ENCODE results near the gene EPB41L2. TPM values are rescaled to one million over a fixed set of nuclear protein-coding genes. Genes with fewer than 3 reads are reported as not detected.

EPB41L2 gene
- total RNA-seq, 1 experiment from 2014 or later = 91.7 TPM

DNA sequence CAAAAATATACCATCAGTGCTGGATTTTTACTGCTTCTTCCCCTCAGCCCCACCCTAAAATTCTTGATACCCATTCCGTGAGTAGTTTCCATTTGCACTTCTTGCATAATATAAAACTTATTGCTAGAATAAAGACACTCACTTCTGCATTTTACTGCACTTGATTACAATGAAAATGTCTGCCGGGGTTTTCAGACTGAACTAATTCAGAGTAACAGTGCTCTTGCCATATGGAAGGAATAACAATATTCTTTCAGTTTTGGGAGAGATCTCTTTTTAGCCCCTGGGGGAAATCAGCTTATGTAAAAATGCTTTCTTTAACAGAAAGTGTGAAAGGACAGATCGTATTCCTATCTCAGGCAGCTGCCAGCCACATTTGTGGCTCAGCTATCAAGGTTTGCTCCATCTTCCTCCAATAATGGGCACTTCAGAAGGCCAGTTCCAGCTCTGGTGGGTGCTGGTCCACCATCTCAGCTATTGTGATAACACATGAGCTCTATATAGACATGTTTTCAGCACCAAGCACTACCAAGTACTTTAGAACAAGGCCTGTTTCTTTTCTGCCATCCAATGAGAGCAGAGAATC, 226.9 kb downstream of the EPB41L2 start:
- no peaks in the 10 kb centered on the region for H3K27me3 ChIP-seq (replicated peaks; ENCODE audit: control insufficient read depth, insufficient read depth, low read length)
- ChIA-PET POLR2A (no interaction called here), CTCF (no interaction called here)
- intact Hi-C loops (cut with micrococcal nuclease; ENCODE audit: unreplicated experiment) = no loop called here
- no peaks in the 10 kb centered on the region for H3K9me3 Mint-ChIP-seq (ENCODE audit: unreplicated experiment)
- H3K4me1 Mint-ChIP-seq (ENCODE audit: low read depth, unreplicated experiment) = no peaks in the 10 kb centered on the region
- TF ChIP-seq, protein P1, sequence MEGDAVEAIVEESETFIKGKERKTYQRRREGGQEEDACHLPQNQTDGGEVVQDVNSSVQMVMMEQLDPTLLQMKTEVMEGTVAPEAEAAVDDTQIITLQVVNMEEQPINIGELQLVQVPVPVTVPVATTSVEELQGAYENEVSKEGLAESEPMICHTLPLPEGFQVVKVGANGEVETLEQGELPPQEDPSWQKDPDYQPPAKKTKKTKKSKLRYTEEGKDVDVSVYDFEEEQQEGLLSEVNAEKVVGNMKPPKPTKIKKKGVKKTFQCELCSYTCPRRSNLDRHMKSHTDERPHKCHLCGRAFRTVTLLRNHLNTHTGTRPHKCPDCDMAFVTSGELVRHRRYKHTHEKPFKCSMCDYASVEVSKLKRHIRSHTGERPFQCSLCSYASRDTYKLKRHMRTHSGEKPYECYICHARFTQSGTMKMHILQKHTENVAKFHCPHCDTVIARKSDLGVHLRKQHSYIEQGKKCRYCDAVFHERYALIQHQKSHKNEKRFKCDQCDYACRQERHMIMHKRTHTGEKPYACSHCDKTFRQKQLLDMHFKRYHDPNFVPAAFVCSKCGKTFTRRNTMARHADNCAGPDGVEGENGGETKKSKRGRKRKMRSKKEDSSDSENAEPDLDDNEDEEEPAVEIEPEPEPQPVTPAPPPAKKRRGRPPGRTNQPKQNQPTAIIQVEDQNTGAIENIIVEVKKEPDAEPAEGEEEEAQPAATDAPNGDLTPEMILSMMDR (IDR thresholded peaks at IDR 0.05; ENCODE audit: insufficient read depth in 1 of 2, low read depth in 1 of 2, low read length in 1 of 2, severe bottlenecking in 1 of 2, unreplicated experiment in 1 of 2) = no peak
- H3K4me3 ChIP-seq (ENCODE audit: low read depth, low read length) = no peak overlapping the region
- no TSS peak for BruUV-seq (replicated peaks)
- H3K27me3 Mint-ChIP-seq (ENCODE audit: insufficient read depth, unreplicated experiment) = no peaks in the 10 kb centered on the region
- no peaks in the 10 kb centered on the region for H3K9me3 ChIP-seq
- H3K36me3 ChIP-seq (ENCODE audit: control insufficient read depth, insufficient read depth, low read length) = peaks cover 4% of the 10 kb centered on the region
- no peaks in the 10 kb centered on the region for H3K4me1 ChIP-seq
- H3K4me3 Mint-ChIP-seq (ENCODE audit: unreplicated experiment) = no peak overlapping the region
- no peak overlapping the region for H3K27ac Mint-ChIP-seq (ENCODE audit: unreplicated experiment)
- peaks cover 10% of the 10 kb centered on the region for H3K36me3 Mint-ChIP-seq (ENCODE audit: insufficient read depth, unreplicated experiment)
- DNase-seq = no peak

DNA sequence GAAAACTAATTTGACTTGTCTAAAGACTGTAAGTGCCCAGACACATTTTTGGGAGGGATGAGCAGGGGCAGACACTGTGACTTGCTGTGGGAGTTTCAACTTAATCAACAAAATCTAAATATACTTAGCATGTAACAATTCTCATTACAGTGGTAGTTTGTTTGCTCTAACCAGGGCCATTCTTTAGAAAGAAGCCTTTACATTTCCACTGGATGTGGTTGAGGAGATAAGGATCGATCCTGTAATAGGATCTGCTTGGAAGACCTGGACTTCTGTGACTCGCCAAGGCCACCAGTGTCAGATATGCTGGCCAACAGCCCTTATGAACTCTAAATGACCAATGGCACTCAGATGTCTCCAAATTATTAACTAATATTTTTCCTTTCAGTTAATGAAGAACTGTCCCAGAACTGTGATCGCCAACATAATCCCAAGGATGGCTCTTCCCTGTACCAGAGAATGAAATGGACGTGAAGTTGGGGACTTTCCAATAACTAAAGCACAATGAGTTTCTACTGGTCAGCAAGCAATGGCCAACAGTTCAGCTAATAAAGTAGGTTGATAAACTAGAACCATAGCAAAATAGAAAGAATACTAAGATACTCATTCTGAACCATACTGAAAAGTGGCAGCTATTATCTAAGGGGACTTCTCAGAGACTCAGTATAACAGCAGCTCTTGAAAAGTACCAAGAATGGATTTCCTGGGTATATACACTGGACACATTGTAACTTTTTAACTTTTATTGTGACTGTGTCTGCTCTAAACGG, 228.4 kb downstream of the EPB41L2 start:
- Mint-ChIP-seq H3K4me3 (ENCODE audit: unreplicated experiment) (no peak overlapping the region), H3K27me3 (ENCODE audit: insufficient read depth, unreplicated experiment) (no peaks in the 10 kb centered on the region), H3K27ac (ENCODE audit: unreplicated experiment) (no peak overlapping the region), H3K36me3 (ENCODE audit: insufficient read depth, unreplicated experiment) (peaks cover 12% of the 10 kb centered on the region), H3K4me1 (ENCODE audit: low read depth, unreplicated experiment) (no peaks in the 10 kb centered on the region), H3K9me3 (ENCODE audit: unreplicated experiment) (no peaks in the 10 kb centered on the region)
- intact Hi-C loops (cut with micrococcal nuclease; ENCODE audit: unreplicated experiment) = no loop called here
- Histone ChIP-seq H3K9me3 (no peaks in the 10 kb centered on the region), H3K4me3 (ENCODE audit: low read depth, low read length) (no peak overlapping the region), H3K36me3 (ENCODE audit: control insufficient read depth, insufficient read depth, low read length) (peaks cover 4% of the 10 kb centered on the region), H3K27me3 (replicated peaks; ENCODE audit: control insufficient read depth, insufficient read depth, low read length) (no peaks in the 10 kb centered on the region), H3K4me1 (no peaks in the 10 kb centered on the region)
- TF ChIP-seq, protein P1 (IDR thresholded peaks at IDR 0.05; ENCODE audit: insufficient read depth in 1 of 2, low read depth in 1 of 2, low read length in 1 of 2, severe bottlenecking in 1 of 2, unreplicated experiment in 1 of 2) = no peak
- no TSS peak for BruUV-seq (replicated peaks)
- CTCF ChIA-PET = no interaction called here
- no peak for DNase-seq
- POLR2A ChIA-PET = no interaction called here

DNA sequence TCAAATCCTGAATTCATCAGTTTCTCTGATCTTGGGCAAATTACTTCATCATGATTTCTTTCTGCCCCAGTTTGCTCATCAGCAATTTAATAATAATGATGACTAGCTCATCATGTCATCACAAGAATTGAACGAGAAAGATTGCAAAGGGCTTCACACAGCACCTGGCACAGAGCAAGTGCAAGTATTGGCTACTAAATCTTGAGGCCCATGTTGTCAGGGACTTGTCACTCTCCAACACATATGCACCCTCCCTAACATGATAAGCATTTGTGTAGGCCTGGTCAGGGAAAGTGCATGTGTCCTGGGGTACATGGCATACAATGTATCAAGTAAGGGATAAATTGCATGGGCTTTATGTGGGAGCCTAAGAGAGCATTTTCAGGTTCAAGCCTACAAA, 229.5 kb downstream of the EPB41L2 start:
- Mint-ChIP-seq H3K36me3 (ENCODE audit: insufficient read depth, unreplicated experiment) (peaks cover 18% of the 10 kb centered on the region), H3K4me3 (ENCODE audit: unreplicated experiment) (no peak overlapping the region), H3K9me3 (ENCODE audit: unreplicated experiment) (no peaks in the 10 kb centered on the region), H3K27me3 (ENCODE audit: insufficient read depth, unreplicated experiment) (no peaks in the 10 kb centered on the region), H3K27ac (ENCODE audit: unreplicated experiment) (no peak overlapping the region), H3K4me1 (ENCODE audit: low read depth, unreplicated experiment) (peaks cover 4% of the 10 kb centered on the region)
- Histone ChIP-seq H3K36me3 (ENCODE audit: control insufficient read depth, insufficient read depth, low read length) (peaks cover 4% of the 10 kb centered on the region), H3K4me1 (peaks cover 8% of the 10 kb centered on the region), H3K9me3 (no peaks in the 10 kb centered on the region), H3K27me3 (replicated peaks; ENCODE audit: control insufficient read depth, insufficient read depth, low read length) (no peaks in the 10 kb centered on the region), H3K4me3 (ENCODE audit: low read depth, low read length) (no peak overlapping the region)
- POLR2A ChIA-PET = no interaction called here
- CTCF ChIA-PET = no interaction called here
- intact Hi-C loops (cut with micrococcal nuclease; ENCODE audit: unreplicated experiment) = no loop called here
- no peak for DNase-seq
- no TSS peak for BruUV-seq (replicated peaks)
- TF ChIP-seq, protein P1 (IDR thresholded peaks at IDR 0.05; ENCODE audit: insufficient read depth in 1 of 2, low read depth in 1 of 2, low read length in 1 of 2, severe bottlenecking in 1 of 2, unreplicated experiment in 1 of 2) = no peak

Measured in Caco-2 (cell line).